GM12892 (cell line): ENCODE measurements around the gene SLC13A3.

Experiments used
- DNase-seq: peaks from one replicate; pipeline ENCODE4 v3.0.0; 2011; ENCODE audit not compliant: insufficient read length
- FAIRE-seq: peaks from 2 replicates; lab custom pipeline; 2011; peaks lifted over from hg19 to GRCh38; lab: Jason Lieb, UNC
- POLR2A ChIP-seq: IDR thresholded peaks from 2 replicates; pipeline ENCODE4 v1.6.1; 2011; ENCODE audit warnings: low read depth, low read length, control low read depth
- POLR2AphosphoS5 ChIP-seq: IDR thresholded peaks from 2 replicates; pipeline ENCODE4 v1.6.1; 2011; ENCODE audit warnings: low read depth, low read length, control low read depth
- TAF1 ChIP-seq: IDR thresholded peaks from 2 replicates; pipeline ENCODE4 v1.6.1; 2011; ENCODE audit warnings: low read depth, mild to moderate bottlenecking, control low read depth, low read length, borderline replicate concordance

Gene SLC13A3

DNA sequence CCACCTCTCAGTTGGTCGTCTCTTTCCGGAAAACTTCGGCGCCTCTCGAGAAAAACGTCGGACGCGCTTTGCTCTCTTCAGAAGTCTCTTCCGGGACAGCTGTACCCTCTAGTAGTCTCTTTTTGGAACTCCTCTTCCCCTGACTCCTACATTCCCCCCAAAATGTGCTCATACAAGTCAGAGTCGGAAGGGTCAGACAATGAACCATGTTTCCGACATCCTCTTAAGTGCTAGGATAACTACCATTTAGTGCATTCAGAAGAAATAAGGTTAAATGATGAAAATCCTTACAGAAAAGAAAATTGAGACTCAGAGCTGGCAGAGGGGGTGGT lies 38.5 kb upstream of the SLC13A3 start:
- DNase-seq (no peak), FAIRE-seq (no peak)
- TF ChIP-seq POLR2A = no peak
- TF ChIP-seq TAF1 = no peak
- no peak for TF ChIP-seq POLR2AphosphoS5

DNA sequence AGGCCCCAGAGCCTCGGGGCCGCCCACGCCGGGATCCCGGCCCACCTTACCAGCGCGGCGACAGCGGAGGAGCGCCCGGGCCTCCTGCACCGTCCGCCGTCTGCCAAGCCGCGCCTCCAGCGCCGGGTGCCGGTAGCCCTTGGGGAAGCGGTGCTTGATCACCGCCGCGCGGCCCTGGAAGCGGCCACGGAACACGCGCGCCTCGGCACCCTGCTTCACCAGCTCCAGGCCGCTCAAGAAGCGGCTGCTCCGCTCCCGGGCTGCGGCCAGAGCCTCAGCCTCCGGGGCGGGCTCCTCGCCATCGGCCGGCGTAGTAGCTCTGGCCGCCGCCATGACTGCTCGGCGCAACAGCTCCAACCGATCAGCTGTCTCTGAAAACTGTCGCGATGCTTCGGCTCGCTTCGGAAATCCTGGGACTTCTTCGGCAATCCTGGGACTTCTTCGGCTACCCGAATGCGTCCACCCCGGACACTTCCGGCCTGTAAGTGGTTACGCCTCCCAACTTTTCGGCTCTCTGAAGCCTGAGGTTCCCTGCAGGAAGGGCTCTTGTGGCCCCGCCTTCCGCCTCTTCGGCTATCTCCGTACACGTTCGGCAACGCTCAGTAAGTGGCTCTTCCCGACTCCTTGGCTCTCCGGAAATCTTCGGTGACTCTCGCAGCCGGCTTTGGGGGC lies 38.0 kb upstream of the SLC13A3 start, which contains the start of gene TP53RK:
Gene TP53RK, minus strand, starts transcription at position 363 of the 672 bp plus-strand sequence. Its CDS starts 30 bp downstream, at position 333.
- TF ChIP-seq POLR2AphosphoS5 (peak; percentile 42), TAF1 (peak; percentile 82), POLR2A (peak; percentile 84; the same call in 1 of the 2 replicates)
- peak; percentile 79 for DNase-seq
- FAIRE-seq = peak; percentile 88

DNA sequence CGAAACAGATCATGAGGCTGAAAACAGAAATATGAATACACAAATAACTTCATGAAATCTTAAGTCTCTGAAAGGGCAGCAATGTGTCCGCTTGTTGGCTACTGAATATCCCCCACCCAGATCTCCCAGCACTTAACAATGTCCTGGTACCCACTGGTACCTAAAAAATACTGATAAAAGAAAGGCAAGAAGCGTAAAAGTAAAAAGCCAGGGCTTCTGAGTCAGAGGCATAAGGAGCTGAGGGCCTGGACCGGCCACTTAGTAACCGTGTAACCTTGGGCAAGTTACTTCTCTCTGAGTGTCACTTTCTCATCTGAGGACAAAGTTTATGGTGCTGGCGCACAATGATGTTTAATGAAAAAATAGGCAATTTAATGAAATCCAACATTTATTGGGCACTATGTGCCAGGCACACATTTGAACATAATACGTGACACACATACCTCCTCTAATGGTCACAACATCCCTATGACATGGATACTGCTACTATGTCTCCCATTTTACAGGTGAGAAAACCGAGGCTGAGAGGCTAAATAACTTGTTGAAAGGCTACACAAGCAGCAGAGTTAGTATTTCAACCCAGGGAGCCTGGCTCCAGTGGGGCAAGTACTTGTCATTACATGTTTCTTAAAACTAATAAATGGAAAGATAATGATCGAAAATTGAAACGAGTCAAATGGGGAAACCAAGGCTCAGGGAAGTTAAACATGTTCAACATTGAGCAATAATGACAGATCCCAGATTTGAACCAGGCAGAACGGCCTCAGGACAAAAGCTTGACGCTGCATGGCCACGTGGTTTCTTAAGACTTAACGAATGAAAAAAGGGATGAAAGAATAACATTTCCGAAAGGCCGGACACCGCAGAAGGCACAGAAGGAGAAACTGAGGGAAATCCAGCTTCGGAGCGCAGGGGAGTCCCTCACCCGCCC lies 37.2 kb upstream of the SLC13A3 start:
- DNase-seq (no peak), FAIRE-seq (no peak)
- TF ChIP-seq POLR2AphosphoS5 = no peak
- TF ChIP-seq TAF1 = no peak
- no peak for TF ChIP-seq POLR2A

DNA sequence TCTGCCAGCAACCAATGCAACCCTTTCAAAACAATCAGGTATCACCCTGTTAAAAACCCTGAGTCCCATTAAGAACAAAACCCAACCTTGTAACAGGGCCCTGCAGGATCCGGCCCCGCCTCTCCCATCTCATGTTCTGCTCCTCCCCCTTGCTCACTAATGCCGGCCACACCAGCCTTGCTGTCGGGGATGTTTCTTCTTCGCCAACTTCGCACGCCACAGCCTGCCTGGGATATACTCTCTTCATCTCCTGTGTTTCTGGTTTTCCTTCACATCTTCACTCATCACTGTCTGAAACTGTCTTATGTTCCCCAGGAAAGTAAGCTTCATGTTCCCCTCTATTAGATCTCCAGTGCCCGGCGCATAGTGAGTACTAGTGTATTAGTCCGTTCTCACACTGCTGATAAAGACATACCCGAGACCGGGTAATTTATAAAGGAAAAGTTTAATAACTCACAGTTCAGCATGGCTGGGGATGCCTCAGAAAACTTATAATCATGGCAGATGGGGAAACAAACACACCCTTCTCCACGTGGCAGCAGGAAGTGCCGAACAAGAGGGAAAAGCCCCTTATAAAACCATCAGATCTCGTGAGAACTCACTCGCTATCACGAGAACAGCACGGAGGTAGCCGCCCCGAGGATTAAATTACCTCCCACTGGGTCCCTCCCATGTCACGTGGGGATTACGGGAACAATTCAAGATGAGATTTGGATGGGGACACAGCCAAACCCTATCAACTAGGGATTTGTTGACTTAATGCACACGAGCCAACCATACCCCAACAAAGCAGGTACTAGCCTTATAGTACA lies 32.9 kb upstream of the SLC13A3 start:
- TF ChIP-seq POLR2AphosphoS5 (no peak), TAF1 (no peak), POLR2A (no peak)
- DNase-seq = no peak
- no peak for FAIRE-seq

DNA sequence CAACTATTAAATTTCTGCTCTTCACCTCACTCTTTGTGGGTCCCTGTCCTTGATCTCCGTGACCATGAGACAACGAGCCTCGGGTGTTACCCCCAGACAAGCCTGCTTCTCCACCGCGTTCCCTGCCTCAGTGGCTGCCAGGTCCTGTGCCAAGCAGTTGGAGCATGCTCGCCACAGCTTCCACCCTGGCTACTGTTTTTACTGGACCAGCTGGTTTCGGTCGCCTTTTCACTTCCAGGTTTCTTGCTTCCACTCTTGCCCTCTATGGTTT lies 32.3 kb upstream of the SLC13A3 start:
- FAIRE-seq (no peak), DNase-seq (no peak)
- TF ChIP-seq POLR2A = no peak
- peak; percentile 39; the same call in 1 of the 2 replicates for TF ChIP-seq POLR2AphosphoS5
- no peak for TF ChIP-seq TAF1

DNA sequence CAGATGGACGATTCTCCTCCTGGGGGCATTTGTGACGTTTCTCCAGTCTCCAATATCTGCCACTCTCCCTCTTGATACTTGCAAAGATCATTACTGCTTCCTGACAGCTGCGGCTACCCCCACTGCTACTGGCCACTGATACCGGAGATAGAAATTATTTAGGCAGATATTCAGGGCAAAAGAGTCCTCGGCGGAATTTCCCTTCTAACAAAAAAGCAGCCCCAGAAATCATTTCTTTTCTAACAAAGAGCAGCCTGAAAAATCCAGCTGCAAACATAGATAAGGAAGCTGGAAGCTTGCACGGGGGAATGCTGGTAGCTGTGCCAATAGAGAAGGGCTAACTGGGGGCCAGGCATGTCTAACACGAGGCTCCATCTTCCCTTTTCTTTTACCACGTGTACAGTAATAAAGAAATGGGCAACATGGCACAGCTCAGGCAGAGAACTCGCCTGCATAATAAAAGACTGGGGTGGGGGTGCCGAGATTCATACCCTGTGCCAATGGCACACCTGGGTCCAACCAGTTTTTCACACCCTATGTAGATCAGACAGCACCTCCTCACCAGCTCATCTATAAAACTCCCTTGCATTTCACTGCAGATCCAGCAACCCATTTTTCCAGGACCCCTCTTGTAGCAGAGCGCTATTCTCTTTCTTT lies 31.9 kb upstream of the SLC13A3 start:
- FAIRE-seq (no peak), DNase-seq (no peak)
- TF ChIP-seq POLR2AphosphoS5 (no peak), TAF1 (no peak), POLR2A (no peak)

DNA sequence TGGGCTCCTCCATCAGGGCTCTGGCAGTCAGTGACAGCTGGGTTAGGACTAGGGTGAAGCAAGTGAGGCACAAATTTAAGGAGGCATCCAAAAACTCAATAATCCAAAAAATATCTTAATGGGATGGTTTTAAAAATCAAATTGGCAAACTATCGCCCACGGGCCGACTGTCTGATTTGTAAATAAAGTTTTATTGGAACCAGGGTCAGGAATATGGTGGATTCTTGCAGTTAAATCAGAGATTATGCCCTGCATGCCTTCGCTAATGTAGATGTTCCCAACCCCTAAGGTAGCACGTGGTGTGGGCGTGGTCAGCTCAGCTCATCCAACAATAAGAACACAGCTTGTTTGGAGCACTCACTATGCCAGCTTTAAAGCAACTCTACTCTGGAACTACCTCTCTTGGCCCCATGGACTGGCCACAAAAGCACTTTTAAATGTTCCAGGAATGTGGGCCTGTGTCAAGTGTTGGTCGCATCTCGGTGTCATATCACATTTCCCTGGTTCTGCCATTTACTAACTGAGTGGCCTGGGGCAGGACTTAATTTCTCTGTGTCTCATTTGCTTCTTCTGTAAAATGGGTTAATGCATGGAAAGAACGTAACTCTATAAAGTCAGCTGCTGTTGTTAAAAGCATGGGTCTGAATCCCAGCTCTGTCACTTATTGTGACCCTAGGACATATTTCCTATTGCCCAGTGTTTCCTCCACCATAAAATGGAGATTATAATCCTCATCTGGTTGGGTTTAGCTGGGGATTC lies 31.0 kb upstream of the SLC13A3 start:
- no peak for FAIRE-seq

DNA sequence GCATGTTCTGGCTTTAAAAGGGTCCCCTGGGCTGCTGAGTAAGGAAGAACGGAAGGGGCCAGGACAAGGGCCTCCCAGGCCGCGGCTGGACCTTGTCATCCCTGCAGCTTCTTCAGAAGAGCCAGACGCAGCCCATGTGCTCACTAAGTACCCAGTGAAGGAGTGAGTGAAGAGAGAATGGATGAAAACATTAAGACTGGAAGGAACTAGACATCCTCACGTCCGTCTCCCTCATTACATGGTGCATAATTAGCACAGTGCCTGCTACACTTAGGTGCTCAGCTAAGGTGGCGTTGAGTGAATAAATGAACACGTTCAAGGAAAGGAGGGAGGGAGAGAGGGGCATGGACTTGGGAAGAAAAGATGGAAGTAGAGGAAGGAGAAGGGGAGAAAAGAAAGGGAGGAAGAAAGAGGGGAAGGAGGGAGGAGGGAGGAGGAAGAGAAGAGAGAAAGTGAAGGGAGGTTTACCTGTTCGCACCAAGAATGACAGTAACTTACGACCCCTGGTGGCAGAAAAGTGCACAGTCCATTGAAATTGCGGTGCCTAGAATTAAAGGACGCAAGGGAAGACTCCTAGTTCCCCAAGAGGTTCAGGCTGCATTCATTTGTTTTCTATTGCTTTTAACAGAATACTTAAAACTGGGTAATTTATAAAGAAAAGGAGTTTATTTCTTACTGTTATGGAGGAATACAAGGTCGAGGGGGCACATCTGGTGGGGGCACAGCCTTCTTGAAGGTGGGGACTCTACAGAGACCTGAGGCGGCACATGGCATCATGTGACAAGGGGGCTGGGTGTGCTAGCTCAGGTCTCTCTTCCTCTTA lies 30.0 kb upstream of the SLC13A3 start:
- DNase-seq (no peak), FAIRE-seq (no peak)
- TF ChIP-seq POLR2AphosphoS5 = no peak
- TF ChIP-seq POLR2A = no peak
- TF ChIP-seq TAF1 = no peak

More for the DNA sequence above, 31.0 kb upstream of the SLC13A3 start:
- no peak for DNase-seq
- no peak for TF ChIP-seq POLR2A
- TF ChIP-seq TAF1 = no peak
- TF ChIP-seq POLR2AphosphoS5 = no peak

DNA sequence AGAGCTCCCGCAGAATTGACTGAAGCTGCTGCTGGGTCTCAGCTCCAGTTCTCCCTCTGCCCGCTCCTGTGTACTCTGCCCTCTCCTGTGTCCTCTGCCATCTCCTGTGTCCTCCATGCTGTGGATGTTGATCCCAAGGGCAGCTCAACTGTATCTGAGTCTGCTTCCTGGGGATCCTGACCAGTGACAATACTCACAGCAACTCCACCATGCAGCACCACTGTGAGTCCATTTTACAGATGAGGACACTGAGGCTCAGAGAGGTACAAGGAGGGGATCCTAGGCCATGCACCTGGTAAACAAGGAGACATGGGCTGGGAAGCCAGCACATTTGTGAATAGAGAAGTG lies 29.4 kb upstream of the SLC13A3 start:
- TF ChIP-seq POLR2A (no peak), TAF1 (no peak), POLR2AphosphoS5 (no peak)
- FAIRE-seq = no peak
- DNase-seq = no peak
